Type B pancreatic cell (in vitro differentiated cells): Measurements from ENCODE around the gene MRPS6. TPM values are rescaled to one million over a fixed set of nuclear protein-coding genes. Genes with fewer than 3 reads are reported as not detected.
A peak's percentile ranks its signal among the peaks of the same experiment; 100 is the strongest.

Experiments used
- DNase-seq: peaks from one replicate; pipeline ENCODE4 v3.0.0; 2021; ENCODE audit warnings: mixed read lengths; ENCODE audit not compliant: unreplicated experiment; ENCODE audit errors: extremely low spot score
- H3K27ac Mint-ChIP-seq: 2 replicates; pipeline ENCODE4 v1.8.0; 2021; ENCODE audit warnings: mild to moderate bottlenecking, mixed read lengths
- H3K27me3 Mint-ChIP-seq: 2 replicates; pipeline ENCODE4 v1.8.0; 2021; ENCODE audit warnings: mixed read lengths
- H3K36me3 Mint-ChIP-seq: 2 replicates; pipeline ENCODE4 v1.8.0; 2021; ENCODE audit warnings: mixed read lengths
- H3K4me1 Mint-ChIP-seq: one replicate; pipeline ENCODE4 v1.8.0; 2021; ENCODE audit warnings: mixed read lengths; ENCODE audit not compliant: unreplicated experiment
- H3K4me3 Mint-ChIP-seq: 2 replicates; pipeline ENCODE4 v1.8.0; 2021; ENCODE audit warnings: mild to moderate bottlenecking, mixed read lengths
- H3K9me3 Mint-ChIP-seq: 2 replicates; pipeline ENCODE4 v1.8.0; 2021; ENCODE audit warnings: mixed read lengths
- CTCF ChIP-seq: fragments of 200-600 bp; sonication (generic); conservative IDR thresholded peaks from 2 replicates; pipeline ENCODE4 v1.5.0; 2021; ENCODE audit warnings: antibody characterized with exemption, mild to moderate bottlenecking
- total RNA-seq: library from RNA; stranded (reverse); gene quantifications from 2 replicates; pipeline ENCODE4 v1.2.1, GENCODE V29; 2021; ENCODE audit warnings: low replicate concordance

Gene MRPS6
- total RNA-seq, 1 donor from 2014 or later: 74.8 TPM

GRCh38 chr21:34141373-34141772, 68.0 kb downstream of the MRPS6 start:
- Mint-ChIP-seq H3K27ac (no peak overlapping the region), H3K27me3 (no peaks in the 10 kb centered on the region), H3K4me1 (no peaks in the 10 kb centered on the region), H3K9me3 (peaks cover 8% of the 10 kb centered on the region), H3K4me3 (no peak overlapping the region), H3K36me3 (peaks cover 49% of the 10 kb centered on the region)
- no peak for TF ChIP-seq CTCF
- no peak for DNase-seq

- H3K27ac Mint-ChIP-seq: no peak overlapping the region
- H3K4me3 Mint-ChIP-seq: no peak overlapping the region
- H3K27me3 Mint-ChIP-seq: no peaks in the 10 kb centered on the region
- TF ChIP-seq CTCF: no peak
- DNase-seq: no peak
- peaks cover 7% of the 10 kb centered on the region for H3K9me3 Mint-ChIP-seq
- peaks cover 56% of the 10 kb centered on the region for H3K36me3 Mint-ChIP-seq
- H3K4me1 Mint-ChIP-seq: peaks cover 17% of the 10 kb centered on the region
Observed at GRCh38 chr21:34143685-34144182, 70.4 kb downstream of the MRPS6 start.

GRCh38 chr21:34144224-34144623, 70.8 kb downstream of the MRPS6 start:
- peaks cover 7% of the 10 kb centered on the region for H3K9me3 Mint-ChIP-seq

DNA sequence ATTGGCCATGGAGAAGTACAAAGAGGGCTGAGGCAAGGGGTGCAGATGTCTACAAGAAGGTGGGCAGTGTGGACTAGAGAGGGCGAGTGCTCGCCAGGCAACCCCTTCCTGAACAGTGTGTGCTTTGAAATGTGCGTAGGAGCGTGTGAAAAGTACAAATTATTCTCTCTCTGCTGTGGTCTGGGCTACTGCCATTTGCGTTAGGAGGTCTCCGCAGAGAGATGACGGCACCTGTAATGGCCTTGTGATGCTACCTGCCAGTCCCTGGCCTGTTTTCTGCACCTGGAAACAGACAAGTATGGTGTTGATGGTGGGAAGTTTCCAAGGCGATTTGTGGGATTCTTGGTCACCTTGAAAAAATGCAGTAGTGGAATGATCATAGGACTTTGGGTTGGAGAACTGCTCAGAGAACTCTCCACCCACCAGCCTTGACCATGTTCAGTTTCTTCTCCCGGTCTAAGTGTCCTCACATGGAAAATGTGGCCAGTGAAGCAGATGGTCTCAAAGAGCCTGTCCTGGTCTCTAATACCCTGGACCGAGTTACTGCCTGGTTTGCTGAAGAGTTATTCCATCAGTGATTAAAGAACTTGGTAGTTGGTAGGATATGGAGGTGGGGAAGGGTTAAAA, 74.5 kb downstream of the MRPS6 start:
- Mint-ChIP-seq H3K4me3 (no peak overlapping the region), H3K27me3 (no peaks in the 10 kb centered on the region), H3K27ac (peak overlapping the region; percentile 26), H3K9me3 (peaks cover 7% of the 10 kb centered on the region), H3K36me3 (peaks cover 39% of the 10 kb centered on the region), H3K4me1 (peaks cover 17% of the 10 kb centered on the region)
- TF ChIP-seq CTCF: no peak
- no peak for DNase-seq

More at GRCh38 chr21:34144224-34144623, 70.8 kb downstream of the MRPS6 start:
- Mint-ChIP-seq H3K27ac (no peak overlapping the region), H3K4me3 (no peak overlapping the region), H3K36me3 (peaks cover 56% of the 10 kb centered on the region), H3K27me3 (no peaks in the 10 kb centered on the region), H3K4me1 (peaks cover 17% of the 10 kb centered on the region)
- no peak for DNase-seq
- TF ChIP-seq CTCF: no peak

- Mint-ChIP-seq H3K4me1 (peaks cover 17% of the 10 kb centered on the region), H3K4me3 (no peak overlapping the region), H3K36me3 (peaks cover 38% of the 10 kb centered on the region), H3K27ac (peak overlapping the region; percentile 26), H3K27me3 (no peaks in the 10 kb centered on the region), H3K9me3 (peaks cover 7% of the 10 kb centered on the region)
- no peak for TF ChIP-seq CTCF
- no peak for DNase-seq
Observed at GRCh38 chr21:34148419-34148804, 75.0 kb downstream of the MRPS6 start.
